Liver (tissue), 9 donors: Measurements from ENCODE around the gene TAGLN2. TPM values are rescaled to one million over a fixed set of nuclear protein-coding genes. Genes with fewer than 3 reads are reported as not detected.

ENCODE experiments used
- DNase-seq: peaks from one replicate; pipeline ENCODE4 v3.0.0-alpha.2; 2017; ENCODE audit warnings: low spot score
- H3K27ac ChIP-seq, 2 donors: one replicate each; pipeline ENCODE4 v1.7.0; 2013; ENCODE audit warnings: inconsistent platforms in 2 of 2, low read length in 2 of 2, control low read depth in 1 of 2, low read depth in 1 of 2, mild to moderate bottlenecking in 1 of 2
- H3K27me3 ChIP-seq, 4 donors: one replicate each; pipeline versions ENCODE4 v1.6.1 to v1.7.0; 2013; ENCODE audit warnings: low read length in 3 of 4, inconsistent platforms in 1 of 4, mild to moderate bottlenecking in 1 of 4, moderate library complexity in 1 of 4; ENCODE audit not compliant: control insufficient read depth in 4 of 4, insufficient read depth in 4 of 4
- H3K36me3 ChIP-seq, 4 donors: one replicate each; pipeline versions ENCODE4 v1.6.1 to v1.7.0; 2013; ENCODE audit warnings: low read length in 3 of 4, mild to moderate bottlenecking in 3 of 4, low read depth in 1 of 4, moderate library complexity in 1 of 4; ENCODE audit not compliant: control insufficient read depth in 4 of 4, insufficient read depth in 3 of 4
- H3K4me1 ChIP-seq, 4 donors: one replicate each; pipeline versions ENCODE4 v1.6.1 to v1.7.0; 2013; ENCODE audit warnings: low read length in 3 of 4, mild to moderate bottlenecking in 3 of 4, moderate library complexity in 1 of 4; ENCODE audit not compliant: control insufficient read depth in 4 of 4, insufficient read depth in 4 of 4
- H3K4me3 ChIP-seq, 3 donors: one replicate each; pipeline versions ENCODE4 v1.6.1 to v1.7.0; 2013; ENCODE audit warnings: low read length in 3 of 3, control low read depth in 1 of 3, low read depth in 1 of 3, mild to moderate bottlenecking in 1 of 3
- H3K9ac ChIP-seq, 2 donors: one replicate each; pipeline ENCODE4 v1.7.0; 2013; ENCODE audit warnings: low read length in 2 of 2, mild to moderate bottlenecking in 2 of 2, moderate library complexity in 2 of 2, control low read depth in 1 of 2, low read depth in 1 of 2
- H3K9me3 ChIP-seq, 4 donors: one replicate each; pipeline versions ENCODE4 v1.6.1 to v1.7.0; 2013; ENCODE audit warnings: low read length in 3 of 4; ENCODE audit not compliant: control insufficient read depth in 4 of 4
- ATF3 ChIP-seq: IDR thresholded peaks from 2 replicates; pipeline ENCODE4 v1.6.1; 2016; ENCODE audit warnings: antibody characterized with exemption
- CTCF ChIP-seq: fragments of 150-350 bp; IDR thresholded peaks from 2 replicates; pipeline ENCODE4 v1.5.1; 2017; ENCODE audit warnings: improper control_type of control experiment, low read depth, low read length; ENCODE audit not compliant: missing input control
- EGR1 ChIP-seq, 2 donors: IDR thresholded peaks; 2 replicates each; pipeline ENCODE4 v1.6.1; 2016 to 2018; ENCODE audit warnings: antibody characterized with exemption in 2 of 2, low read depth in 2 of 2
- FOXA1 ChIP-seq: IDR thresholded peaks from 2 replicates; pipeline ENCODE4 v1.6.1; 2016; ENCODE audit warnings: antibody characterized with exemption
- FOXA2 ChIP-seq: IDR thresholded peaks from 2 replicates; pipeline ENCODE4 v1.6.1; 2016; ENCODE audit warnings: antibody characterized with exemption
- GABPA ChIP-seq, 2 donors: IDR thresholded peaks in 1 of 2; conservative IDR thresholded peaks in 1 of 2; 2 replicates each; pipeline ENCODE4 v1.6.1; 2016; ENCODE audit warnings: antibody characterized with exemption in 2 of 2, mild to moderate bottlenecking in 1 of 2, moderate library complexity in 1 of 2
- HNF4G ChIP-seq: IDR thresholded peaks from 2 replicates; pipeline ENCODE4 v1.6.1; 2016; ENCODE audit warnings: antibody characterized with exemption
- JUND ChIP-seq, 2 donors: IDR thresholded peaks; 2 replicates each; pipeline ENCODE4 v1.6.1; 2016; ENCODE audit warnings: antibody characterized with exemption in 2 of 2
- MAX ChIP-seq: IDR thresholded peaks from 2 replicates; pipeline ENCODE4 v1.6.1; 2016; ENCODE audit warnings: antibody characterized with exemption
- NR2F2 ChIP-seq: IDR thresholded peaks from 2 replicates; pipeline ENCODE4 v1.6.1; 2016; ENCODE audit warnings: antibody characterized with exemption
- RAD21 ChIP-seq, 2 donors: IDR thresholded peaks; 2 replicates each; pipeline ENCODE4 v1.6.1; 2016; ENCODE audit warnings: antibody characterized with exemption in 2 of 2, mild to moderate bottlenecking in 2 of 2
- REST ChIP-seq: IDR thresholded peaks from 2 replicates; pipeline ENCODE4 v1.6.1; 2016; ENCODE audit warnings: antibody characterized with exemption, mild to moderate bottlenecking
- RXRA ChIP-seq, 2 donors: IDR thresholded peaks; 2 replicates each; pipeline ENCODE4 v1.6.1; 2017 to 2018; ENCODE audit warnings: antibody characterized with exemption in 2 of 2, mild to moderate bottlenecking in 1 of 2
- SP1 ChIP-seq: IDR thresholded peaks from 2 replicates; pipeline ENCODE4 v1.6.1; 2018; ENCODE audit warnings: antibody characterized with exemption, mild to moderate bottlenecking
- TAF1 ChIP-seq: conservative IDR thresholded peaks from 2 replicates; pipeline ENCODE4 v1.6.1; 2016; ENCODE audit warnings: antibody characterized with exemption, mild to moderate bottlenecking
- YY1 ChIP-seq: IDR thresholded peaks from 2 replicates; pipeline ENCODE4 v1.6.1; 2016; ENCODE audit warnings: antibody characterized with exemption, mild to moderate bottlenecking
- ZBTB33 ChIP-seq: IDR thresholded peaks from 2 replicates; pipeline ENCODE4 v1.6.1; 2016; ENCODE audit warnings: antibody characterized with exemption
- WGBS: extraction: QIAGEN DNeasy Blood & Tissue Kit; methylation state at CpG from one replicate; pipeline ENCODE4 v1.1.7; 2013; 5-methylcytosine and 5-hydroxymethylcytosine counted together
- polyA plus RNA-seq, 2 donors: library from polyadenylated mRNA; stranded (reverse) in 1 of 2; unstranded in 1 of 2; fragments of 200-250 nt in 1 of 2; fragments of >200 nt in 1 of 2; fragmentation: Nextera tagmentation in 1 of 2; extraction: Ambion mirVana in 1 of 2; gene quantifications; one replicate each; pipeline versions ENCODE4 v1.2.1 to v1.2.3, GENCODE V29; 2013 to 2015
- total RNA-seq, 2 donors: library from RNA; depleted of rRNA; stranded (reverse); fragments of >200 nt; gene quantifications; one replicate each; pipeline ENCODE4 v1.2.3, GENCODE V29; 2014
- donor health status: healthy.
- donor health status: healthy.
- donor health status: healthy.
- donor health status: healthy.
- donor health status: healthy.

TAGLN2 gene
- total and polyA plus RNA-seq, 4 donors = 46.4 to 113 (median 79.8) TPM

- TF ChIP-seq ATF3 = no peak
These were observed 47.4 kb downstream of the TAGLN2 start (continued) for GRCh38 chr1:159877695-159878444.

GRCh38 chr1:159873530-159874143 lies 51.7 kb downstream of the TAGLN2 start:
- Histone ChIP-seq H3K9ac (no peak overlapping the region), H3K4me3 (no peak overlapping the region), H3K27me3 (no peaks in the 10 kb centered on the region), H3K4me1 (no peaks in the 10 kb centered on the region), H3K9me3 (no peaks in the 10 kb centered on the region), H3K36me3 (no peaks in the 10 kb centered on the region), H3K27ac (no peak overlapping the region)
- no peak for DNase-seq
- WGBS = 85% methylated on average over 4 of the region's 4 CpGs
- TF ChIP-seq FOXA2 = no peak
- no peak for TF ChIP-seq FOXA1
- no peak for TF ChIP-seq CTCF
- TF ChIP-seq GABPA (IDR thresholded peaks at IDR 0.05 in 1 of 2, conservative IDR thresholded peaks at IDR 0.05 in 1 of 2) = no peak
- no peak for TF ChIP-seq MAX
- no peak for TF ChIP-seq HNF4G
- no peak for TF ChIP-seq RAD21 (IDR thresholded peaks at IDR 0.05)
- TF ChIP-seq YY1 = no peak
- no peak for TF ChIP-seq RXRA (IDR thresholded peaks at IDR 0.05)
- no peak for TF ChIP-seq SP1
- TF ChIP-seq TAF1 = no peak
- TF ChIP-seq ATF3 = no peak
- no peak for TF ChIP-seq JUND (IDR thresholded peaks at IDR 0.05)
- no peak for TF ChIP-seq NR2F2

- Histone ChIP-seq H3K36me3 (no peaks in the 10 kb centered on the region), H3K9ac (no peak overlapping the region), H3K27me3 (no peaks in the 10 kb centered on the region), H3K4me1 (peaks cover 5 to 6% (median 5%) of the 10 kb centered on the region in 4 donors), H3K27ac (no peak overlapping the region), H3K9me3 (no peaks in the 10 kb centered on the region), H3K4me3 (no peak overlapping the region)
- DNase-seq = no peak
- TF ChIP-seq NR2F2 = no peak
- no peak for TF ChIP-seq HNF4G
- no peak for TF ChIP-seq REST
- no peak for TF ChIP-seq GABPA (IDR thresholded peaks at IDR 0.05 in 1 of 2, conservative IDR thresholded peaks at IDR 0.05 in 1 of 2)
- no peak for TF ChIP-seq RXRA (IDR thresholded peaks at IDR 0.05)
- TF ChIP-seq YY1 = no peak
- no peak for TF ChIP-seq TAF1
- TF ChIP-seq FOXA2 = no peak
- no peak for TF ChIP-seq FOXA1
- no peak for TF ChIP-seq ZBTB33
- TF ChIP-seq MAX = no peak
- no peak for TF ChIP-seq EGR1 (IDR thresholded peaks at IDR 0.05; ENCODE audit: low read depth in 2 of 2)
- no peak for TF ChIP-seq SP1
- WGBS = 83% methylated on average over 15 of the region's 15 CpGs
These were observed 52.4 kb downstream of the TAGLN2 start for GRCh38 chr1:159872891-159873290.
